ENCODE results near the gene EMD.

Gene EMD

GRCh38 chrX:154399527-154400368 lies 20.7 kb downstream of the EMD start:
- TF ChIP-seq FOXP2 (optimal IDR thresholded peaks at IDR 0.05; ENCODE audit: borderline replicate concordance, extremely low read depth, extremely low read length, insufficient read depth) (no peak), POLR2AphosphoS5 (IDR thresholded peaks at IDR 0.05; ENCODE audit: low read depth, low read length) (peak; percentile 60), TAF1 (IDR thresholded peaks at IDR 0.05; ENCODE audit: borderline replicate concordance, insufficient read depth, low read length) (0 out of 2 replicates have a peak, but pooled peaks have one; percentile 29), REST (IDR thresholded peaks at IDR 0.05; ENCODE audit: insufficient read depth in 1 of 2, low read depth in 2 of 2, low read length in 2 of 2) (no peak)

- TF ChIP-seq FOXP2 (optimal IDR thresholded peaks at IDR 0.05; ENCODE audit: borderline replicate concordance, extremely low read depth, extremely low read length, insufficient read depth), result no peak
- peak; percentile 91 for TF ChIP-seq SIN3A (IDR thresholded peaks at IDR 0.05; ENCODE audit: borderline replicate concordance, insufficient read depth, low read length)
- peak; percentile 99 for TF ChIP-seq POLR2AphosphoS5 (IDR thresholded peaks at IDR 0.05; ENCODE audit: low read depth, low read length)
These were observed 22.1 kb downstream of the EMD start for GRCh38 chrX:154401045-154401799.

- TF ChIP-seq FOXP2 (optimal IDR thresholded peaks at IDR 0.05; ENCODE audit: borderline replicate concordance, extremely low read depth, extremely low read length, insufficient read depth) (no peak), TAF1 (IDR thresholded peaks at IDR 0.05; ENCODE audit: borderline replicate concordance, insufficient read depth, low read length) (no peak)
These were observed 23.0 kb downstream of the EMD start for GRCh38 chrX:154401918-154402621.

GRCh38 chrX:154402622-154403127 lies 23.6 kb downstream of the EMD start:
- TF ChIP-seq TAF1 (IDR thresholded peaks at IDR 0.05; ENCODE audit: borderline replicate concordance, insufficient read depth, low read length), result no peak
- TF ChIP-seq FOXP2 (optimal IDR thresholded peaks at IDR 0.05; ENCODE audit: borderline replicate concordance, extremely low read depth, extremely low read length, insufficient read depth), result no peak
- TF ChIP-seq REST (IDR thresholded peaks at IDR 0.05; ENCODE audit: insufficient read depth in 1 of 2, low read depth in 2 of 2, low read length in 2 of 2), result no peak
- no peak for TF ChIP-seq SIN3A (IDR thresholded peaks at IDR 0.05; ENCODE audit: borderline replicate concordance, insufficient read depth, low read length)
- no peak for TF ChIP-seq POLR2AphosphoS5 (IDR thresholded peaks at IDR 0.05; ENCODE audit: low read depth, low read length)

- TF ChIP-seq FOXP2 (optimal IDR thresholded peaks at IDR 0.05; ENCODE audit: borderline replicate concordance, extremely low read depth, extremely low read length, insufficient read depth) (no peak), SIN3A (IDR thresholded peaks at IDR 0.05; ENCODE audit: borderline replicate concordance, insufficient read depth, low read length) (no peak), REST (IDR thresholded peaks at IDR 0.05; ENCODE audit: insufficient read depth in 1 of 2, low read depth in 2 of 2, low read length in 2 of 2) (no peak), TAF1 (IDR thresholded peaks at IDR 0.05; ENCODE audit: borderline replicate concordance, insufficient read depth, low read length) (no peak), POLR2AphosphoS5 (IDR thresholded peaks at IDR 0.05; ENCODE audit: low read depth, low read length) (no peak)
These were observed 24.1 kb downstream of the EMD start for GRCh38 chrX:154403192-154403591.

All from PFSK-1 (cell line).